Measurements from ENCODE around the gene GJA1. TPM values are rescaled to one million over a fixed set of nuclear protein-coding genes. Genes with fewer than 3 reads are reported as not detected.
A peak's percentile ranks its signal among the peaks of the same experiment; 100 is the strongest.

Gene GJA1
- polyA plus RNA-seq, 1 donor = 90.3 TPM

GRCh38 chr6:121482004-121482693 lies 46.7 kb downstream of the GJA1 start:
- no peak for DNase-seq
- no peaks in the 10 kb centered on the region for H3K9me3 ChIP-seq (ENCODE audit: control insufficient read depth, low read depth, low read length)

GRCh38 chr6:121482751-121483150 lies 47.3 kb downstream of the GJA1 start:
- no peaks in the 10 kb centered on the region for H3K27me3 ChIP-seq (ENCODE audit: control insufficient read depth, insufficient read depth, low read length)
- DNase-seq = no peak
- no peak overlapping the region for H3K27ac ChIP-seq (ENCODE audit: low read length)
- no peaks in the 10 kb centered on the region for H3K4me1 ChIP-seq (ENCODE audit: control insufficient read depth, insufficient read depth, low read length)
- H3K36me3 ChIP-seq (ENCODE audit: control insufficient read depth, insufficient read depth, low read length) = no peaks in the 10 kb centered on the region
- no peak overlapping the region for H3K4me3 ChIP-seq (ENCODE audit: low read length)
- H3K9me3 ChIP-seq (ENCODE audit: control insufficient read depth, low read depth, low read length) = no peaks in the 10 kb centered on the region

More at GRCh38 chr6:121482004-121482693, 46.7 kb downstream of the GJA1 start:
- Histone ChIP-seq H3K36me3 (ENCODE audit: control insufficient read depth, insufficient read depth, low read length) (no peaks in the 10 kb centered on the region), H3K4me1 (ENCODE audit: control insufficient read depth, insufficient read depth, low read length) (no peaks in the 10 kb centered on the region), H3K4me3 (ENCODE audit: low read length) (no peak overlapping the region), H3K27me3 (ENCODE audit: control insufficient read depth, insufficient read depth, low read length) (no peaks in the 10 kb centered on the region), H3K27ac (ENCODE audit: low read length) (no peak overlapping the region)
- WGBS (ENCODE audit: insufficient coverage, low lambda C conversion rate) = no CpG with 5 or more reads among the region's 6 CpGs

GRCh38 chr6:121485359-121485811 lies 49.9 kb downstream of the GJA1 start:
- WGBS (ENCODE audit: insufficient coverage, low lambda C conversion rate) = 0% methylated on average over 1 of the region's 2 CpGs
- Histone ChIP-seq H3K27ac (ENCODE audit: low read length) (no peak overlapping the region), H3K4me1 (ENCODE audit: control insufficient read depth, insufficient read depth, low read length) (no peaks in the 10 kb centered on the region), H3K4me3 (ENCODE audit: low read length) (no peak overlapping the region), H3K9me3 (ENCODE audit: control insufficient read depth, low read depth, low read length) (no peaks in the 10 kb centered on the region), H3K36me3 (ENCODE audit: control insufficient read depth, insufficient read depth, low read length) (no peaks in the 10 kb centered on the region), H3K27me3 (ENCODE audit: control insufficient read depth, insufficient read depth, low read length) (no peaks in the 10 kb centered on the region)
- peak in 1 of 2 donors; percentile 17 for DNase-seq

- no peaks in the 10 kb centered on the region for H3K36me3 ChIP-seq (ENCODE audit: control insufficient read depth, insufficient read depth, low read length)
- no peak for DNase-seq
- H3K4me1 ChIP-seq (ENCODE audit: control insufficient read depth, insufficient read depth, low read length) = no peaks in the 10 kb centered on the region
- H3K9me3 ChIP-seq (ENCODE audit: control insufficient read depth, low read depth, low read length) = no peaks in the 10 kb centered on the region
- WGBS (ENCODE audit: insufficient coverage, low lambda C conversion rate) = no CpG with 5 or more reads among the region's 1 CpG
- H3K27ac ChIP-seq (ENCODE audit: low read length) = no peak overlapping the region
- no peak overlapping the region for H3K4me3 ChIP-seq (ENCODE audit: low read length)
- peaks cover 2% of the 10 kb centered on the region for H3K27me3 ChIP-seq (ENCODE audit: control insufficient read depth, insufficient read depth, low read length)
Observed at GRCh38 chr6:121491576-121491975, 56.1 kb downstream of the GJA1 start.

DNA sequence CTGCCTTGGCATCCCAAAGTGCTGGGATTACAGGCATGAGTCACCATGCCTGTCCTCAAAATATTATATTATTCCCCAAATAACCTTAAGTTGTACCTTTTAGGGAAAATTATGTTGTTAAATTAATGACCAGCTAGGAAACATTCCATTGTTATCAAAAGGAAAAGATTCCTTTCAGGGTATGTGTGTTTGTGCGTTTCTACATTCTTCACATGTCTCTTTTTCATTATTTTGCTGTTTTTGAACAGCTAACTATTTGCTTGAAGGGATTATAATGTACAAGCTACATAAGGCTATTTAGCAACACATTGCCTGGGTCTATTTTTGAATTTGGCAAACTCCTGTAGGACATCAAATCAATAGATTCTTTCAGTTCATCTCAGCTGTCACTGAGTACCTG lies 57.1 kb downstream of the GJA1 start:
- DNase-seq = no peak
- Histone ChIP-seq H3K4me3 (ENCODE audit: low read length) (no peak overlapping the region), H3K27me3 (ENCODE audit: control insufficient read depth, insufficient read depth, low read length) (peaks cover 2% of the 10 kb centered on the region), H3K27ac (ENCODE audit: low read length) (no peak overlapping the region), H3K9me3 (ENCODE audit: control insufficient read depth, low read depth, low read length) (no peaks in the 10 kb centered on the region), H3K4me1 (ENCODE audit: control insufficient read depth, insufficient read depth, low read length) (no peaks in the 10 kb centered on the region), H3K36me3 (ENCODE audit: control insufficient read depth, insufficient read depth, low read length) (no peaks in the 10 kb centered on the region)
- 100% methylated on average over 1 of the region's 1 CpG for WGBS (ENCODE audit: insufficient coverage, low lambda C conversion rate)

GRCh38 chr6:121497970-121498375 lies 62.5 kb downstream of the GJA1 start:
- WGBS (ENCODE audit: insufficient coverage, low lambda C conversion rate) = 100% methylated on average over 1 of the region's 5 CpGs
- H3K27ac ChIP-seq (ENCODE audit: low read length) = no peak overlapping the region
- no peak for DNase-seq

GRCh38 chr6:121498481-121499276 lies 63.2 kb downstream of the GJA1 start:
- Histone ChIP-seq H3K36me3 (ENCODE audit: control insufficient read depth, insufficient read depth, low read length) (no peaks in the 10 kb centered on the region), H3K27me3 (ENCODE audit: control insufficient read depth, insufficient read depth, low read length) (peaks cover 2% of the 10 kb centered on the region), H3K27ac (ENCODE audit: low read length) (no peak overlapping the region), H3K9me3 (ENCODE audit: control insufficient read depth, low read depth, low read length) (no peaks in the 10 kb centered on the region), H3K4me1 (ENCODE audit: control insufficient read depth, insufficient read depth, low read length) (no peaks in the 10 kb centered on the region), H3K4me3 (ENCODE audit: low read length) (no peak overlapping the region)
- DNase-seq = no peak
- WGBS (ENCODE audit: insufficient coverage, low lambda C conversion rate) = 92% methylated on average over 4 of the region's 12 CpGs

More at GRCh38 chr6:121497970-121498375, 62.5 kb downstream of the GJA1 start:
- Histone ChIP-seq H3K9me3 (ENCODE audit: control insufficient read depth, low read depth, low read length) (no peaks in the 10 kb centered on the region), H3K27me3 (ENCODE audit: control insufficient read depth, insufficient read depth, low read length) (peaks cover 2% of the 10 kb centered on the region), H3K4me1 (ENCODE audit: control insufficient read depth, insufficient read depth, low read length) (no peaks in the 10 kb centered on the region), H3K36me3 (ENCODE audit: control insufficient read depth, insufficient read depth, low read length) (no peaks in the 10 kb centered on the region), H3K4me3 (ENCODE audit: low read length) (no peak overlapping the region)

Other genes starting within 250 kb of the GJA1 start
- 13.3 TPM for gene TBC1D32, start 101.2 kb upstream of the GJA1 start, polyA plus RNA-seq

Data from large intestine (tissue), 3 donors.